Right cardiac atrium (tissue), 5 donors: Measurements from ENCODE around the gene URB2. TPM values are rescaled to one million over a fixed set of nuclear protein-coding genes. Genes with fewer than 3 reads are reported as not detected.
A peak's percentile ranks its signal among the peaks of the same experiment; 100 is the strongest.
"Not testable (repeated sequence)": the region's sequence is repeated elsewhere in the genome, so short reads cannot be mapped to it uniquely, and the experiment has no call there.

Experiments used
- ATAC-seq, 2 donors: fragments of 200-7000 bp; cut with Tn5 transposase; one replicate each; pipeline versions ENCODE4 v1.8.0 to v1.9.1; 2020; ENCODE audit warnings: moderate library complexity in 2 of 2, mild to moderate bottlenecking in 1 of 2
- DNase-seq, 3 donors: peaks; one replicate each; pipeline ENCODE4 v3.0.0-alpha.2; 2020
- H3K27ac ChIP-seq: one replicate; pipeline ENCODE4 v1.5.1; 2013; ENCODE audit warnings: mild to moderate bottlenecking, low read length, control low read depth, moderate library complexity
- H3K27me3 ChIP-seq: one replicate; pipeline ENCODE4 v1.6.1; 2013; ENCODE audit not compliant: control insufficient read depth, insufficient read depth
- H3K4me1 ChIP-seq: one replicate; pipeline ENCODE4 v1.6.1; 2013; ENCODE audit warnings: low read length; ENCODE audit not compliant: control insufficient read depth, insufficient read depth
- H3K4me3 ChIP-seq: one replicate; pipeline ENCODE4 v1.5.1; 2013; ENCODE audit warnings: low read length, control low read depth
- H3K9me3 ChIP-seq: one replicate; pipeline ENCODE4 v1.6.1; 2013; ENCODE audit warnings: low read length; ENCODE audit not compliant: control insufficient read depth
- WGBS: extraction: QIAGEN DNeasy Blood & Tissue Kit; methylation state at CpG from one replicate; pipeline ENCODE4 v1.1.7; 2013; 5-methylcytosine and 5-hydroxymethylcytosine counted together
- intact Hi-C, 4 donors: fragments of 100-400 bp; cut with DNase I; formaldehyde crosslinking; loops; one replicate each; pipeline versions ENCODE4 v1.11.0 to v1.14.0; 2022 to 2023
- polyA plus RNA-seq: library from polyadenylated mRNA; stranded (reverse); fragments of 200-250 nt; gene quantifications from one replicate; pipeline ENCODE4 v1.2.3, GENCODE V29; 2013
- total RNA-seq, 4 donors: library from RNA; stranded (reverse); fragmentation: NEBNext Ultra II Directional; extraction: Animal tissue kit (Norgen Biotek cat#: 25700); gene quantifications; one replicate each; pipeline ENCODE4 v1.2.1, GENCODE V29; 2021
- donor health status: healthy with polysubstance abuse.
- donor health status: DM: no; HTN: yes; CAD: no.
- donor health status: DM: no; HTN: no; CAD: no.
- donor health status: DM: no; HTN: yes; CAD: no; lungs with severe emphysema.
- donor health status: DM: yes; HTN: yes; CAD: no.

URB2 gene
- total and polyA plus RNA-seq, 5 donors = 1.9 to 7.5 (median 4.2) TPM

DNA sequence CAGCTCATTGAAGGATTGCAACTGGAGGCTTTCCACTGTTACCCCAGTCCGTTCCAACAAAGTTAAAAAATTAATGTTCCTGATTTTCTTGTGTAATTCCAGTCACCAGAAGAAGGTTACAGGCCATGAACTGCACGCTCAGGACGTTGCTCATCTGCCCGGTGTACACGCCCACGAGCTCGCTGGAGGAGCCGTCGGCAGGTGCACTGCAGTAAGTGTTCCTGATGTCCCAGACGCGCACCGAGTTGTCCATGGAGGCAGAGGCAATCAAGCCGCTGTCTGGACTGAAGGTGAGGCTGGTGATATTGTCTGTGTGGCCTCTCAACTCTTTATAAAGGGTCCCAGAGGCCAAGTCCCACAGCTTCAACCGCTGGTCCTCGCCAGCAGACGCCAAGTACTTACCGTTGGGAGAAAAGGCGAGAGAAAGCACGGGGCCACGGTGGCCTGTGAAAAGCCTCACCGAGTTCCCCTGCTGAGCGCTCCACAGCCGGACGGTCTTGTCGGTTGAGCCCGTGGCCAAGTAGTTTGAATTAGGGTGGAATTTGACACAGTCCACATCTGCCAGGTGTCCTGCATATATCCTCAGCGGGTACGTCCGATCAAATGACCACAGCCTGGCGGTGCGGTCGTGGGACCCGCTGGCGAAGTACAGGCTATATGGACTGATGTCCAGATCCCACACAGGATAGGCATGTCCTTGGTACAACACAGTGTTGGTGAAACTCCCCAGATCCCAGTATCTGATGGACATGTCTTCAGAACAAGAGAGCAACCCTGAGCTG is 31.6 kb upstream of the URB2 start:
- Histone ChIP-seq H3K4me1 (peaks cover 2% of the 10 kb centered on the region), H3K9me3 (no peaks in the 10 kb centered on the region)
- 95% methylated on average over 34 of the region's 34 CpGs for WGBS

GRCh38 chr1:229595876-229596275 is 30.2 kb upstream of the URB2 start:
- intact Hi-C loops, H3K27me3 ChIP-seq, DNase-seq, ATAC-seq, H3K4me3 ChIP-seq, H3K27ac ChIP-seq, H3K4me1 ChIP-seq, H3K9me3 ChIP-seq: not testable (repeated sequence)
- 98% methylated on average over 7 of the region's 7 CpGs for WGBS

More for the DNA sequence above, 31.6 kb upstream of the URB2 start:
- Histone ChIP-seq H3K27ac (no peak overlapping the region), H3K27me3 (no peaks in the 10 kb centered on the region), H3K4me3 (no peak overlapping the region)
- peak in 1 of 3 donors; percentile 38 for DNase-seq
- intact Hi-C loops = no loop called here
- no peak for ATAC-seq

GRCh38 chr1:229596925-229597699 is 28.9 kb upstream of the URB2 start:
- Histone ChIP-seq H3K9me3 (no peaks in the 10 kb centered on the region), H3K27me3 (no peaks in the 10 kb centered on the region), H3K4me3 (no peak overlapping the region), H3K4me1 (peaks cover 2% of the 10 kb centered on the region), H3K27ac (peak overlapping the region; percentile 83)
- ATAC-seq = peak; percentile 94 to 95
- DNase-seq = peak; percentile 70 to 80 (median 73)
- intact Hi-C loops = no loop called here
- WGBS = 31% methylated on average over 7 of the region's 7 CpGs

- DNase-seq = no peak
- intact Hi-C loops = no loop called here
Measured at GRCh38 chr1:229597877-229598276, 28.2 kb upstream of the URB2 start.

DNA sequence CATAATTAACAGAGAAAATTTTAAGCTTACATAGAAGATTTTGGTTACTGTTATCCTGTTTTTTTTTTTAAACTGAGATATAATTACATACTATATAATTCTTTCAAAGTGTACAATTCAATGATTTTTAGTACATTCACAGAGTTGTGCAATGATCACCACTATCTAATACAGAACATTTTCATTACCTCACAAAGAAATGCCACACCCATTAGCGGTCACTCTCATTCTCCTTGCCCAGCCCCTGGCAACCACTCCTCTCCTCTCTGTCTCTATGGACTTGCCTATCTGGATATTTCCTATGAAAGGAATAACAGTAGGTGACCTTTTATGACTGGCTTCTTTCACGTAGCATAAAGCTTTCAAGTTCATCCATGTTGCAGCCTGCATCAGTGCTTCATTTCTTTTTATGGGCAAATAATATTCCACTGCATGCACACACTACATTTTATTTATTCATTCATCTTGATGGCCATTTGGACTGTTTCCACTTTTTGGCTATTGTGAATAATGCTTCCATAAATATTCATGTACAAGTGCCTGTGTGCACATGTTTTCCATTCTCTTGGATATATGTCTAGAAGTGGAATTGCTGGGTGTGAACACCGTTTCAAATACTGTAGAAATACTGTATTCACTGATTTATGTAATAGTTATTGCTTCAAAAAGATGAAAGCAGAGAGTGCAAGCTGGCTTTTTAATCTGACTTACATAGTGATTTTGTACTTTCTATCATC is 26.7 kb upstream of the URB2 start:
- no peak overlapping the region for H3K27ac ChIP-seq
- H3K4me3 ChIP-seq = no peak overlapping the region
- peaks cover 2% of the 10 kb centered on the region for H3K4me1 ChIP-seq
- WGBS = 78% methylated on average over 3 of the region's 3 CpGs
- H3K9me3 ChIP-seq = no peaks in the 10 kb centered on the region
- peak in 2 of 3 donors; percentile 41 to 58 for DNase-seq
- peak in 1 of 2 donors; percentile 74 for ATAC-seq
- intact Hi-C loops = no loop called here
- H3K27me3 ChIP-seq = no peaks in the 10 kb centered on the region

More at GRCh38 chr1:229597877-229598276, 28.2 kb upstream of the URB2 start:
- Histone ChIP-seq H3K27me3 (no peaks in the 10 kb centered on the region), H3K9me3 (no peaks in the 10 kb centered on the region), H3K27ac (peak overlapping the region; percentile 91), H3K4me1 (peaks cover 2% of the 10 kb centered on the region), H3K4me3 (no peak overlapping the region)
- 53% methylated on average over 3 of the region's 3 CpGs for WGBS
- ATAC-seq = no peak

- WGBS = 96% methylated on average over 5 of the region's 5 CpGs
- intact Hi-C loops = no loop called here
- DNase-seq (no peak), ATAC-seq (no peak)
- H3K4me1 ChIP-seq = peaks cover 2% of the 10 kb centered on the region
- H3K27me3 ChIP-seq = no peaks in the 10 kb centered on the region
- no peak overlapping the region for H3K4me3 ChIP-seq
- H3K27ac ChIP-seq = no peak overlapping the region
- no peaks in the 10 kb centered on the region for H3K9me3 ChIP-seq
Measured at GRCh38 chr1:229600229-229600628, 25.8 kb upstream of the URB2 start.

- intact Hi-C loops = no loop called here
- WGBS = 88% methylated on average over 7 of the region's 7 CpGs
- H3K9me3 ChIP-seq = no peaks in the 10 kb centered on the region
- no peak overlapping the region for H3K4me3 ChIP-seq
- DNase-seq (no peak), ATAC-seq (no peak)
- no peaks in the 10 kb centered on the region for H3K27me3 ChIP-seq
- H3K27ac ChIP-seq = no peak overlapping the region
- no peaks in the 10 kb centered on the region for H3K4me1 ChIP-seq
Measured at GRCh38 chr1:229603371-229604005, 22.6 kb upstream of the URB2 start.

DNA sequence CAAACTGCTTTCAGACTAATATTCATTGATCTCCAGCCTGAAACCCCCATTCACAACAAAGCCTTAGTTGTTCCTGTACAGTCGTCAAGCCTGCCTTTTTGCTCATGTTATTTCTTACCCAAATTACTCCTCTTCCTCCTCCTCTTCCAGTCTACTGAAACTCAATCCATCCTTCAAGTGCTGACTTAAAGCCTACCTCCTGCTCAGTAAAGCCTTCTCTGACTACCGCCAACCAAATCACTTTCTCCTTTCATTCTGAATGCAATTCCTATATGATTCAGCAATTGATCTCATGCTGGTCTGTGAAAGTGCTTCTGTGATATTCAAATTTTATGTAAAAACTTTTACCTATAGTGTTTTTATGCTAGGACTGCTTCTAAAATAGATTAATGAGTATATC is 18.7 kb upstream of the URB2 start:
- no peak for ATAC-seq

DNA sequence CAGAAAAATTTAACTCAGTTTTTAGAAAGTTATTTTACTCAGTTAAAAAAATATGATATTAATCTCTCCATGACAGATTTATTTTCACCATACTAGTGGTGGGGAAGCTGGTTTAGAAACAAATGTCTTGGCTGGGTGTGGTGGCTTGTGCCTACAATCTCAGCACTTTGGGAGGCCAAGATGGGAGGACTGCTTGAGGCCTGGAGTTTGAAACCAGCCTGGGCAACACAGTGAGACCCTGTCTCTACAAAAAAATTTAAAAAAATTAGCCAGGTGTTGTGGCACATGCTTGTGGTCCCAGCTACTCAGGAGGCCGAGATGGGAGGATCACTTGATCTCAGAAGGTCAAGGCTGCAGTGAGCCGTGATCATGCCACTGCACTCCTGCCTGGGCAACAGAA is 17.5 kb upstream of the URB2 start:
- DNase-seq (no peak), ATAC-seq (no peak)
- Histone ChIP-seq H3K27ac (no peak overlapping the region), H3K4me1 (no peaks in the 10 kb centered on the region), H3K9me3 (no peaks in the 10 kb centered on the region), H3K27me3 (no peaks in the 10 kb centered on the region), H3K4me3 (no peak overlapping the region)
- WGBS = 98% methylated on average over 2 of the region's 2 CpGs
- intact Hi-C loops = no loop called here

More for the DNA sequence above, 18.7 kb upstream of the URB2 start:
- 92% methylated on average over 2 of the region's 2 CpGs for WGBS
- Histone ChIP-seq H3K27me3 (no peaks in the 10 kb centered on the region), H3K4me1 (no peaks in the 10 kb centered on the region), H3K9me3 (no peaks in the 10 kb centered on the region), H3K27ac (no peak overlapping the region), H3K4me3 (no peak overlapping the region)
- DNase-seq = no peak
- intact Hi-C loops = no loop called here

GRCh38 chr1:229613938-229614337 is 12.1 kb upstream of the URB2 start:
- Histone ChIP-seq H3K9me3 (no peaks in the 10 kb centered on the region), H3K4me3 (no peak overlapping the region), H3K4me1 (no peaks in the 10 kb centered on the region), H3K27ac (no peak overlapping the region), H3K27me3 (no peaks in the 10 kb centered on the region)
- ATAC-seq = no peak
- 56% methylated on average over 5 of the region's 5 CpGs for WGBS
- no peak for DNase-seq
- intact Hi-C loops = no loop called here
